Mesothelial cell of epicardium (in vitro differentiated cells): Measurements from ENCODE around the gene HOXC11. TPM values are rescaled to one million over a fixed set of nuclear protein-coding genes. Genes with fewer than 3 reads are reported as not detected.

ENCODE experiments used
- DNase-seq, 2 experiments: peaks; one replicate each; pipeline ENCODE4 v3.0.0; 2021; ENCODE audit warnings: low spot score in 2 of 2; ENCODE audit not compliant: unreplicated experiment in 2 of 2
- H3K27ac Mint-ChIP-seq: 2 replicates; pipeline ENCODE4 v1.8.0; 2021; ENCODE audit warnings: mixed read lengths
- H3K27me3 Mint-ChIP-seq: 2 replicates; pipeline ENCODE4 v1.8.0; 2021; ENCODE audit warnings: low read depth, mixed read lengths
- H3K36me3 Mint-ChIP-seq: 2 replicates; pipeline ENCODE4 v1.8.0; 2021; ENCODE audit warnings: mixed read lengths
- H3K4me1 Mint-ChIP-seq: 2 replicates; pipeline ENCODE4 v1.8.0; 2021; ENCODE audit warnings: mixed read lengths
- H3K4me3 Mint-ChIP-seq: 2 replicates; pipeline ENCODE4 v1.8.0; 2021; ENCODE audit warnings: mild to moderate bottlenecking, moderate library complexity, mixed read lengths
- H3K9me3 Mint-ChIP-seq: 2 replicates; pipeline ENCODE4 v1.8.0; 2021; ENCODE audit warnings: mixed read lengths
- CTCF ChIP-seq: fragments of 200-600 bp; sonication (generic); IDR thresholded peaks from one replicate; pipeline ENCODE4 v1.5.0; 2021; ENCODE audit warnings: antibody characterized with exemption; ENCODE audit not compliant: unreplicated experiment
- total RNA-seq: library from RNA; stranded (reverse); gene quantifications from 3 replicates; pipeline ENCODE4 v1.2.1, GENCODE V29; 2021

The HOXC11 gene
- total RNA-seq, 1 donor from 2014 or later: 0.60 TPM

- Mint-ChIP-seq H3K36me3 (peaks cover 3% of the 10 kb centered on the region), H3K27me3 (peaks cover 100% of the 10 kb centered on the region), H3K9me3 (no peaks in the 10 kb centered on the region), H3K4me3 (peak within 1 kb of the TSS; percentile 52), H3K27ac (peak within 1 kb of the TSS; percentile 59), H3K4me1 (peaks cover 19% of the 10 kb centered on the region)
- TF ChIP-seq CTCF: peak; percentile 74
- peak; percentile 89 to 93 for DNase-seq
Measured at GRCh38 chr12:53984901-53985691, 12.2 kb downstream of the HOXC11 start, which contains the start of gene HOXC10. TSS of gene HOXC10 (plus strand) at chr12:53985146. CDS start at chr12:53985260, 114 bp downstream.

- H3K27ac Mint-ChIP-seq: peak overlapping the region; percentile 59
- no peak for DNase-seq
- no peak for TF ChIP-seq CTCF
- peaks cover 100% of the 10 kb centered on the region for H3K27me3 Mint-ChIP-seq
- H3K9me3 Mint-ChIP-seq: no peaks in the 10 kb centered on the region
- peak overlapping the region; percentile 52 for H3K4me3 Mint-ChIP-seq
- peaks cover 19% of the 10 kb centered on the region for H3K4me1 Mint-ChIP-seq
- H3K36me3 Mint-ChIP-seq: peaks cover 3% of the 10 kb centered on the region
Measured at GRCh38 chr12:53985692-53985993, 12.7 kb downstream of the HOXC11 start.

GRCh38 chr12:53985994-53986685 lies 13.2 kb downstream of the HOXC11 start:
- H3K36me3 Mint-ChIP-seq: no peaks in the 10 kb centered on the region
- no peak overlapping the region for H3K27ac Mint-ChIP-seq
- peak overlapping the region; percentile 43 for H3K4me3 Mint-ChIP-seq
- H3K27me3 Mint-ChIP-seq: peaks cover 100% of the 10 kb centered on the region
- peaks cover 19% of the 10 kb centered on the region for H3K4me1 Mint-ChIP-seq
- no peak for DNase-seq
- no peaks in the 10 kb centered on the region for H3K9me3 Mint-ChIP-seq
- TF ChIP-seq CTCF: no peak

GRCh38 chr12:53986686-53987483 lies 14.0 kb downstream of the HOXC11 start:
- no peak for TF ChIP-seq CTCF
- H3K36me3 Mint-ChIP-seq: no peaks in the 10 kb centered on the region
- H3K27ac Mint-ChIP-seq: no peak overlapping the region
- no peaks in the 10 kb centered on the region for H3K9me3 Mint-ChIP-seq
- peaks cover 100% of the 10 kb centered on the region for H3K27me3 Mint-ChIP-seq
- peak overlapping the region; percentile 43 for H3K4me3 Mint-ChIP-seq
- H3K4me1 Mint-ChIP-seq: peaks cover 19% of the 10 kb centered on the region
- no peak for DNase-seq

GRCh38 chr12:53987787-53988230 lies 14.9 kb downstream of the HOXC11 start:
- Mint-ChIP-seq H3K9me3 (no peaks in the 10 kb centered on the region), H3K4me3 (no peak overlapping the region), H3K27me3 (peaks cover 100% of the 10 kb centered on the region), H3K27ac (no peak overlapping the region), H3K4me1 (peaks cover 19% of the 10 kb centered on the region), H3K36me3 (no peaks in the 10 kb centered on the region)
- no peak for TF ChIP-seq CTCF
- no peak for DNase-seq
